Gastroesophageal sphincter (tissue), 4 donors: ENCODE data around the gene SGPL1. TPM values are rescaled to one million over a fixed set of nuclear protein-coding genes. Genes with fewer than 3 reads are reported as not detected.

Experiments
- ATAC-seq: fragments of 150-250 bp; one replicate; pipeline ENCODE4 v1.9.1; 2016; ENCODE audit warnings: mild to moderate bottlenecking, moderate library complexity
- H3K27ac ChIP-seq, 4 donors: fragments of 200-600 bp; sonication (generic) in 3 of 4; 1 replicate in 3 of 4; 2 replicates in 1 of 4; pipeline ENCODE4 v1.5.1; 2016 to 2019
- H3K27me3 ChIP-seq: fragments of 200-600 bp; sonication (generic); one replicate; pipeline ENCODE4 v1.5.1; 2019
- H3K36me3 ChIP-seq, 2 donors: fragments of 200-600 bp; sonication (generic); one replicate each; pipeline ENCODE4 v1.5.1; 2019; ENCODE audit warnings: control low read depth in 1 of 2
- H3K4me1 ChIP-seq, 3 donors: fragments of 200-600 bp; sonication (generic); 1 replicate in 2 of 3; 2 replicates in 1 of 3; pipeline ENCODE4 v1.5.1; 2016 to 2019; ENCODE audit warnings: control low read depth in 2 of 3
- H3K4me3 ChIP-seq, 2 donors: fragments of 200-600 bp; sonication (generic); one replicate each; pipeline ENCODE4 v1.5.1; 2019; ENCODE audit warnings: mild to moderate bottlenecking in 1 of 2, moderate library complexity in 1 of 2
- H3K9me3 ChIP-seq, 3 donors: fragments of 200-600 bp; sonication (generic); one replicate each; pipeline ENCODE4 v1.5.1; 2017 to 2019; ENCODE audit warnings: control low read depth in 2 of 3
- CTCF ChIP-seq, 4 experiments: fragments of 200-600 bp in 2 of 4; fragments of 450-650 bp in 2 of 4; sonication (generic) in 1 of 4; IDR thresholded peaks; one replicate each; pipeline ENCODE4 v1.5.1; 2017 to 2019; ENCODE audit warnings: antibody characterized with exemption in 4 of 4, mild to moderate bottlenecking in 2 of 4, moderate library complexity in 2 of 4
- EP300 ChIP-seq: sonication (generic); formaldehyde crosslinking; IDR thresholded peaks from one replicate; pipeline ENCODE4 v1.6.1; 2017; ENCODE audit warnings: antibody characterized with exemption, mild to moderate bottlenecking
- POLR2A ChIP-seq, 2 donors: fragments of 450-650 bp; IDR thresholded peaks; one replicate each; pipeline ENCODE4 v1.6.1; 2017; ENCODE audit warnings: antibody characterized with exemption in 2 of 2, mild to moderate bottlenecking in 2 of 2, moderate library complexity in 1 of 2
- POLR2AphosphoS5 ChIP-seq: sonication (generic); formaldehyde crosslinking; IDR thresholded peaks from one replicate; pipeline ENCODE4 v1.6.1; 2017; ENCODE audit warnings: antibody characterized with exemption
- WGBS, 2 donors: methylation state at CpG; one replicate each; pipeline ENCODE4 v1.1.5; 2018; ENCODE audit warnings: low coverage in 1 of 2; 5-methylcytosine and 5-hydroxymethylcytosine counted together
- total RNA-seq, 4 donors: library from RNA; depleted of rRNA; stranded (reverse); fragments of >200 nt; gene quantifications; one replicate each; pipeline ENCODE4 v1.1.0, GENCODE V29; 2016

The SGPL1 gene
- total RNA-seq, 4 donors from 2014 or later: 23.0 to 28.1 (median 24.4) TPM

- Histone ChIP-seq H3K27ac (no peak overlapping the region), H3K36me3 (peaks cover 0 to 68% of the 10 kb centered on the region in 2 donors), H3K9me3 (no peaks in the 10 kb centered on the region), H3K4me1 (no peaks in the 10 kb centered on the region), H3K27me3 (no peaks in the 10 kb centered on the region), H3K4me3 (no peak overlapping the region)
- ATAC-seq: no peak
- TF ChIP-seq EP300: no peak
- no peak for TF ChIP-seq POLR2AphosphoS5
- no peak for TF ChIP-seq POLR2A (IDR thresholded peaks at IDR 0.05)
- no peak for TF ChIP-seq CTCF (IDR thresholded peaks at IDR 0.05)
These were observed 47.9 kb downstream of the SGPL1 start for GRCh38 chr10:70863470-70864160.

DNA sequence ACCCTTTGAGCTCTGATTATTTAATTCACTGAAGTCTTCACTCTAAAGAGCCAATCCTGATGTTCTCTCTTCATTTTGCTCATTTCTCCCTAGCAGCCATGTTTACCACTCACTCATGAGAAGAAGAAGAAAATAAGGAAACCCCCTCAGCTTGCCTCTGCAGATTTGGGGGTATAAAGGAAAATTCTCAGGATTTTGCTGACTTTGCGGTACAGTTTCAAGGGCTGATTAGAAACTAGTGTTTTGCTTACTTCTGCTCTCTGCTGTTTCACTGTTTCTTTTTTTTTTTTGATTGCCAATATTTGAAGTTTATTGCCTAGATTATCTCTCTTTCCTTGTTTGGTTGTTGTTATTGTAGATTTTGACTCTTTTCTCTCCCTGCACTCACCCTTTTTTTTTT is 49.2 kb downstream of the SGPL1 start:
- Histone ChIP-seq H3K27ac (no peak overlapping the region), H3K4me3 (no peak overlapping the region), H3K36me3 (peaks cover 0 to 68% of the 10 kb centered on the region in 2 donors), H3K4me1 (no peaks in the 10 kb centered on the region), H3K27me3 (no peaks in the 10 kb centered on the region), H3K9me3 (no peaks in the 10 kb centered on the region)
- no peak for ATAC-seq
- no peak for TF ChIP-seq POLR2A (IDR thresholded peaks at IDR 0.05)
- no peak for TF ChIP-seq CTCF (IDR thresholded peaks at IDR 0.05)
- TF ChIP-seq EP300: no peak
- TF ChIP-seq POLR2AphosphoS5: no peak
- WGBS, 2 donors: 100% methylated on average over 1 of the region's 1 CpG

GRCh38 chr10:70866424-70866823 is 50.7 kb downstream of the SGPL1 start:
- H3K27me3 ChIP-seq: no peaks in the 10 kb centered on the region
- H3K36me3 ChIP-seq: peaks cover 0 to 68% of the 10 kb centered on the region in 2 donors
- H3K4me3 ChIP-seq: no peak overlapping the region
- H3K27ac ChIP-seq: no peak overlapping the region
- WGBS, 2 donors: 76 to 84% methylated on average over 4 of the region's 4 CpGs
- ATAC-seq: peak; percentile 46
- H3K4me1 ChIP-seq: no peaks in the 10 kb centered on the region
- TF ChIP-seq POLR2A (IDR thresholded peaks at IDR 0.05): no peak
- TF ChIP-seq CTCF (IDR thresholded peaks at IDR 0.05): no peak
- TF ChIP-seq EP300: no peak
- TF ChIP-seq POLR2AphosphoS5: peak; percentile 16
- no peaks in the 10 kb centered on the region for H3K9me3 ChIP-seq

GRCh38 chr10:70872291-70872690 is 56.5 kb downstream of the SGPL1 start:
- no peaks in the 10 kb centered on the region for H3K27me3 ChIP-seq
- TF ChIP-seq CTCF (IDR thresholded peaks at IDR 0.05) (no peak), POLR2A (IDR thresholded peaks at IDR 0.05) (no peak), POLR2AphosphoS5 (no peak), EP300 (no peak)
- no peaks in the 10 kb centered on the region for H3K9me3 ChIP-seq
- 85 to 90% methylated on average over 6 of the region's 7 CpGs for WGBS, 2 donors
- peaks cover 0 to 93% of the 10 kb centered on the region in 2 donors for H3K36me3 ChIP-seq
- no peak overlapping the region for H3K4me3 ChIP-seq
- H3K27ac ChIP-seq: no peak overlapping the region
- no peaks in the 10 kb centered on the region for H3K4me1 ChIP-seq
- ATAC-seq: no peak

DNA sequence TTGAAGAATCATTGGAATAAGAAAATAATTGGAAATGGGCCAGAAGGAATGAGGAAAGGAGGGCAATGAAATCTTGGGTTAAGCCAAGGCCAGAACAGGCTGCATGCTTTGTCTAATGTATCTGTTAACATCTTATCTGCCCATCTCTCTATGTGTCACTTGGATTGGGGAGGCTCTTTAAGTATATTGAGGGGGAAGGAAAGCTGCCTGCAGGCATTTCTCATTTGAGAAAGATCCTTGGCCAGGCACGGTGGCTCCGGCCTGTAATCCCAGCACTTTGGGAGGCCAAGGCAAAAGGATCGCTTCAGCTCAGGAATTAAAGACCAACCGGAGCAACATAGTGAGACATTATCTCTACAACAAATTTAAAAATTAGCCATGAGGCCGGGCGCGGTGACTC is 58.3 kb downstream of the SGPL1 start:
- Histone ChIP-seq H3K4me1 (no peaks in the 10 kb centered on the region), H3K27me3 (no peaks in the 10 kb centered on the region), H3K27ac (no peak overlapping the region), H3K4me3 (no peak overlapping the region), H3K36me3 (peaks cover 0 to 98% of the 10 kb centered on the region in 2 donors), H3K9me3 (no peaks in the 10 kb centered on the region)
- no peak for ATAC-seq
- no peak for TF ChIP-seq POLR2AphosphoS5
- no peak for TF ChIP-seq CTCF (IDR thresholded peaks at IDR 0.05)
- TF ChIP-seq EP300: no peak
- no peak for TF ChIP-seq POLR2A (IDR thresholded peaks at IDR 0.05)
- 40 to 87% methylated on average over 2 to 3 of the region's 7 CpGs for WGBS, 2 donors
